Measurements from ENCODE around the gene ANKRD44. TPM values are rescaled to one million over a fixed set of nuclear protein-coding genes. Genes with fewer than 3 reads are reported as not detected.

Gene ANKRD44
- total and polyA plus RNA-seq, 4 donors = 25.9 to 63.5 (median 31.5) TPM

- no peak overlapping the region for H3K27ac ChIP-seq (ENCODE audit: low read depth, low read length)
- H3K36me3 ChIP-seq (ENCODE audit: control insufficient read depth, insufficient read depth, low read length) = no peaks in the 10 kb centered on the region
- H3K27me3 ChIP-seq (ENCODE audit: control insufficient read depth, insufficient read depth, low read length) = no peaks in the 10 kb centered on the region
- H3K4me3 ChIP-seq (ENCODE audit: low read depth, low read length) = no peak overlapping the region
- WGBS (ENCODE audit: insufficient coverage) = 90% methylated on average over 6 of the region's 7 CpGs
- H3K4me1 ChIP-seq (ENCODE audit: control insufficient read depth, insufficient read depth, low read length) = no peaks in the 10 kb centered on the region
- H3K9me3 ChIP-seq (ENCODE audit: control insufficient read depth, insufficient read depth, low read length) = no peaks in the 10 kb centered on the region
- no peak for DNase-seq (ENCODE audit: low read depth in 4 of 6, low spot score in 6 of 6)
Measured at GRCh38 chr2:197152451-197153228, 157.9 kb downstream of the ANKRD44 start.

GRCh38 chr2:197149546-197149945 is 161.0 kb downstream of the ANKRD44 start:
- H3K9me3 ChIP-seq (ENCODE audit: control insufficient read depth, insufficient read depth, low read length) = no peaks in the 10 kb centered on the region
- H3K4me1 ChIP-seq (ENCODE audit: control insufficient read depth, insufficient read depth, low read length) = no peaks in the 10 kb centered on the region
- H3K4me3 ChIP-seq (ENCODE audit: low read depth, low read length) = no peak overlapping the region
- no peak for DNase-seq (ENCODE audit: low read depth in 4 of 6, low spot score in 6 of 6)
- H3K27ac ChIP-seq (ENCODE audit: low read depth, low read length) = no peak overlapping the region
- 96% methylated on average over 4 of the region's 4 CpGs for whole genome bisulfite sequencing (ENCODE audit: insufficient coverage)
- no peaks in the 10 kb centered on the region for H3K27me3 ChIP-seq (ENCODE audit: control insufficient read depth, insufficient read depth, low read length)
- H3K36me3 ChIP-seq (ENCODE audit: control insufficient read depth, insufficient read depth, low read length) = no peaks in the 10 kb centered on the region

GRCh38 chr2:197148401-197148800 is 162.2 kb downstream of the ANKRD44 start:
- WGBS (ENCODE audit: insufficient coverage) = no CpG with 5 or more reads among the region's 1 CpG
- DNase-seq (ENCODE audit: low read depth in 4 of 6, low spot score in 6 of 6) = no peak
- no peaks in the 10 kb centered on the region for H3K27me3 ChIP-seq (ENCODE audit: control insufficient read depth, insufficient read depth, low read length)
- H3K4me3 ChIP-seq (ENCODE audit: low read depth, low read length) = no peak overlapping the region
- no peaks in the 10 kb centered on the region for H3K4me1 ChIP-seq (ENCODE audit: control insufficient read depth, insufficient read depth, low read length)
- H3K27ac ChIP-seq (ENCODE audit: low read depth, low read length) = no peak overlapping the region
- no peaks in the 10 kb centered on the region for H3K9me3 ChIP-seq (ENCODE audit: control insufficient read depth, insufficient read depth, low read length)
- no peaks in the 10 kb centered on the region for H3K36me3 ChIP-seq (ENCODE audit: control insufficient read depth, insufficient read depth, low read length)

- no peak overlapping the region for H3K27ac ChIP-seq (ENCODE audit: low read depth, low read length)
- no peaks in the 10 kb centered on the region for H3K9me3 ChIP-seq (ENCODE audit: control insufficient read depth, insufficient read depth, low read length)
- WGBS (ENCODE audit: insufficient coverage) = 80% methylated on average over 1 of the region's 4 CpGs
Measured at GRCh38 chr2:197147942-197148341, 162.6 kb downstream of the ANKRD44 start.

GRCh38 chr2:197146995-197147394 is 163.6 kb downstream of the ANKRD44 start:
- Histone ChIP-seq H3K4me3 (ENCODE audit: low read depth, low read length) (no peak overlapping the region), H3K36me3 (ENCODE audit: control insufficient read depth, insufficient read depth, low read length) (no peaks in the 10 kb centered on the region), H3K9me3 (ENCODE audit: control insufficient read depth, insufficient read depth, low read length) (no peaks in the 10 kb centered on the region), H3K27ac (ENCODE audit: low read depth, low read length) (no peak overlapping the region), H3K4me1 (ENCODE audit: control insufficient read depth, insufficient read depth, low read length) (no peaks in the 10 kb centered on the region), H3K27me3 (ENCODE audit: control insufficient read depth, insufficient read depth, low read length) (no peaks in the 10 kb centered on the region)
- DNase-seq (ENCODE audit: low read depth in 4 of 6, low spot score in 6 of 6) = no peak
- WGBS (ENCODE audit: insufficient coverage) = 100% methylated on average over 2 of the region's 5 CpGs

More at GRCh38 chr2:197147942-197148341, 162.6 kb downstream of the ANKRD44 start:
- Histone ChIP-seq H3K4me1 (ENCODE audit: control insufficient read depth, insufficient read depth, low read length) (no peaks in the 10 kb centered on the region), H3K36me3 (ENCODE audit: control insufficient read depth, insufficient read depth, low read length) (no peaks in the 10 kb centered on the region), H3K4me3 (ENCODE audit: low read depth, low read length) (no peak overlapping the region), H3K27me3 (ENCODE audit: control insufficient read depth, insufficient read depth, low read length) (no peaks in the 10 kb centered on the region)
- DNase-seq (ENCODE audit: low read depth in 4 of 6, low spot score in 6 of 6) = no peak

- Histone ChIP-seq H3K27ac (ENCODE audit: low read depth, low read length) (no peak overlapping the region), H3K4me3 (ENCODE audit: low read depth, low read length) (no peak overlapping the region), H3K9me3 (ENCODE audit: control insufficient read depth, insufficient read depth, low read length) (no peaks in the 10 kb centered on the region), H3K36me3 (ENCODE audit: control insufficient read depth, insufficient read depth, low read length) (no peaks in the 10 kb centered on the region), H3K4me1 (ENCODE audit: control insufficient read depth, insufficient read depth, low read length) (no peaks in the 10 kb centered on the region), H3K27me3 (ENCODE audit: control insufficient read depth, insufficient read depth, low read length) (no peaks in the 10 kb centered on the region)
- WGBS (ENCODE audit: insufficient coverage) = 54% methylated on average over 3 of the region's 4 CpGs
- peak in 2 of 6 donors; percentile 29 to 45 for DNase-seq (ENCODE audit: low read depth in 4 of 6, low spot score in 6 of 6)
Measured at GRCh38 chr2:197145471-197146056, 165.0 kb downstream of the ANKRD44 start.

GRCh38 chr2:197144183-197144582 is 166.4 kb downstream of the ANKRD44 start:
- Histone ChIP-seq H3K27ac (ENCODE audit: low read depth, low read length) (no peak overlapping the region), H3K9me3 (ENCODE audit: control insufficient read depth, insufficient read depth, low read length) (no peaks in the 10 kb centered on the region), H3K4me1 (ENCODE audit: control insufficient read depth, insufficient read depth, low read length) (no peaks in the 10 kb centered on the region), H3K27me3 (ENCODE audit: control insufficient read depth, insufficient read depth, low read length) (no peaks in the 10 kb centered on the region), H3K4me3 (ENCODE audit: low read depth, low read length) (no peak overlapping the region), H3K36me3 (ENCODE audit: control insufficient read depth, insufficient read depth, low read length) (no peaks in the 10 kb centered on the region)
- no CpG with 5 or more reads among the region's 1 CpG for WGBS (ENCODE audit: insufficient coverage)
- no peak for DNase-seq (ENCODE audit: low read depth in 4 of 6, low spot score in 6 of 6)

- DNase-seq (ENCODE audit: low read depth in 4 of 6, low spot score in 6 of 6) = peak in 1 of 6 donors; percentile 58
- Histone ChIP-seq H3K9me3 (ENCODE audit: control insufficient read depth, insufficient read depth, low read length) (no peaks in the 10 kb centered on the region), H3K4me1 (ENCODE audit: control insufficient read depth, insufficient read depth, low read length) (no peaks in the 10 kb centered on the region), H3K27me3 (ENCODE audit: control insufficient read depth, insufficient read depth, low read length) (no peaks in the 10 kb centered on the region), H3K27ac (ENCODE audit: low read depth, low read length) (no peak overlapping the region), H3K36me3 (ENCODE audit: control insufficient read depth, insufficient read depth, low read length) (no peaks in the 10 kb centered on the region), H3K4me3 (ENCODE audit: low read depth, low read length) (no peak overlapping the region)
- no CpG with 5 or more reads among the region's 2 CpGs for WGBS (ENCODE audit: insufficient coverage)
Measured at GRCh38 chr2:197141702-197142473, 168.7 kb downstream of the ANKRD44 start.

- Histone ChIP-seq H3K4me1 (ENCODE audit: control insufficient read depth, insufficient read depth, low read length) (no peaks in the 10 kb centered on the region), H3K27ac (ENCODE audit: low read depth, low read length) (no peak overlapping the region), H3K36me3 (ENCODE audit: control insufficient read depth, insufficient read depth, low read length) (peaks cover 3% of the 10 kb centered on the region), H3K9me3 (ENCODE audit: control insufficient read depth, insufficient read depth, low read length) (no peaks in the 10 kb centered on the region), H3K27me3 (ENCODE audit: control insufficient read depth, insufficient read depth, low read length) (no peaks in the 10 kb centered on the region), H3K4me3 (ENCODE audit: low read depth, low read length) (no peak overlapping the region)
- no peak for DNase-seq (ENCODE audit: low read depth in 4 of 6, low spot score in 6 of 6)
- WGBS (ENCODE audit: insufficient coverage) = no CpG with 5 or more reads among the region's 1 CpG
Measured at GRCh38 chr2:197140045-197140444, 170.5 kb downstream of the ANKRD44 start.

Data from spinal cord (tissue), 10 donors.